Lower leg skin (tissue), 4 donors: ENCODE measurements around the gene MEAF6. TPM values are rescaled to one million over a fixed set of nuclear protein-coding genes. Genes with fewer than 3 reads are reported as not detected.

Source experiments
- DNase-seq, 2 donors: peaks; one replicate each; pipeline ENCODE4 v3.0.0-alpha.2; 2019; ENCODE audit warnings: low spot score in 2 of 2
- H3K4me3 ChIP-seq: fragments of 200-600 bp; sonication (generic); 2 replicates; pipeline ENCODE4 v1.5.1; 2017; ENCODE audit warnings: mild to moderate bottlenecking, low read depth; ENCODE audit not compliant: poor library complexity, severe bottlenecking
- POLR2A ChIP-seq, 2 donors: fragments of 450-650 bp; IDR thresholded peaks; one replicate each; pipeline ENCODE4 v1.6.1; 2016 to 2017; ENCODE audit warnings: antibody characterized with exemption in 2 of 2, mild to moderate bottlenecking in 1 of 2, moderate library complexity in 1 of 2
- WGBS, 2 donors: methylation state at CpG; one replicate each; pipeline ENCODE4 v1.1.5; 2018; 5-methylcytosine and 5-hydroxymethylcytosine counted together
- intact Hi-C: fragments of 100-400 bp; cut with DNase I; formaldehyde crosslinking; loops from one replicate; pipeline ENCODE4 v1.15.0; 2023; ENCODE audit warnings: low total_unique reads
- total RNA-seq, 4 donors: library from RNA; depleted of rRNA; stranded (reverse); fragments of >200 nt; gene quantifications; one replicate each; pipeline ENCODE4 v1.1.0, GENCODE V29; 2016
- TF ChIP-seq, protein P1 (sequence below), 3 donors: fragments of 450-650 bp; IDR thresholded peaks; one replicate each; pipeline ENCODE4 v1.5.1; 2016; ENCODE audit warnings: antibody characterized with exemption in 3 of 3, mild to moderate bottlenecking in 3 of 3, moderate library complexity in 2 of 3

Gene MEAF6
- total RNA-seq, 4 donors from 2014 or later: 55.7 to 94.2 (median 77.8) TPM

- H3K4me3 ChIP-seq: peak overlapping the region; percentile 57
- no peak for DNase-seq
- WGBS, 2 donors: 0 to 1% methylated on average over 24 to 32 of the region's 38 CpGs
- TF ChIP-seq, protein P1, sequence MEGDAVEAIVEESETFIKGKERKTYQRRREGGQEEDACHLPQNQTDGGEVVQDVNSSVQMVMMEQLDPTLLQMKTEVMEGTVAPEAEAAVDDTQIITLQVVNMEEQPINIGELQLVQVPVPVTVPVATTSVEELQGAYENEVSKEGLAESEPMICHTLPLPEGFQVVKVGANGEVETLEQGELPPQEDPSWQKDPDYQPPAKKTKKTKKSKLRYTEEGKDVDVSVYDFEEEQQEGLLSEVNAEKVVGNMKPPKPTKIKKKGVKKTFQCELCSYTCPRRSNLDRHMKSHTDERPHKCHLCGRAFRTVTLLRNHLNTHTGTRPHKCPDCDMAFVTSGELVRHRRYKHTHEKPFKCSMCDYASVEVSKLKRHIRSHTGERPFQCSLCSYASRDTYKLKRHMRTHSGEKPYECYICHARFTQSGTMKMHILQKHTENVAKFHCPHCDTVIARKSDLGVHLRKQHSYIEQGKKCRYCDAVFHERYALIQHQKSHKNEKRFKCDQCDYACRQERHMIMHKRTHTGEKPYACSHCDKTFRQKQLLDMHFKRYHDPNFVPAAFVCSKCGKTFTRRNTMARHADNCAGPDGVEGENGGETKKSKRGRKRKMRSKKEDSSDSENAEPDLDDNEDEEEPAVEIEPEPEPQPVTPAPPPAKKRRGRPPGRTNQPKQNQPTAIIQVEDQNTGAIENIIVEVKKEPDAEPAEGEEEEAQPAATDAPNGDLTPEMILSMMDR (IDR thresholded peaks at IDR 0.05): no peak
- TF ChIP-seq POLR2A (IDR thresholded peaks at IDR 0.05): no peak
- intact Hi-C loops: no loop called here
These were observed 39.7 kb downstream of the MEAF6 start for GRCh38 chr1:37474697-37475379.

DNA sequence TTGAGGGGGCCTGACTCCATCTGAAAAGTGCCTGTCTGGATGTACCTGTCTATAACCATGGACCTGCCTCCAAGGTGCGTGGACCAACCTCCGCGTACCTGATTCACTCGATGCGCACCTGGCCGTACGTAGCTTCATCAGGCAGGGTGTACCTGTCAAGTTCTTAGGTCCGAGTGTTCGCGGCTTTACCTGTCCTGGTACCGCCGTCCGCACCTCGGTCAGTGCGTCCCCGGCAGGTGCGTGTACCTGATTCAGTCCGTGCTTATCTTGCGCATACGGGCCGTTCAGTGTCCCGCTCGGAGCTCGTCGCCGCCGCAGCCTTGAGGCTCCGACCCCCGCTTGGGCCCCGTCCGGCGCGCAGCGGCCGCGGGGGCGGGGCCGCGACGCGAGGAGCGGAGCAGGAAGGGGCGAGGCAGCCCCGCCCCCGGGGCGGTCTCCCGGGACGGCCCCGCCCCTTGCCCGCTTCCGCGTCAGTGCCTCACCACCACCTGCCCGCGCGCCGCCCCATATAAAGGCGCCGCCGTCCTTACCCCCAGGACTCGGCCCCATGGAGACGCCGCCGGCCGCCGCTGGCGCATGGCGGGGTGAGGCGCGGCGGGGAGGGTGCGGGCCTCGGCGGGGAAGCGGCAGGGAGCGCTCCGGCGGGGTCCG lies 40.4 kb downstream of the MEAF6 start, which contains the start of gene ZC3H12A:
ZC3H12A (plus strand) TSS at position 535 of the 651 bp plus-strand sequence. CDS start 917 bp downstream, outside the sequence.
- TF ChIP-seq, protein P1 (IDR thresholded peaks at IDR 0.05): no peak
- peak in 1 of 2 donors; percentile 95 for TF ChIP-seq POLR2A (IDR thresholded peaks at IDR 0.05)
- DNase-seq: peak; percentile 84 to 98
- 1% methylated on average over 39 to 65 of the region's 78 CpGs for WGBS, 2 donors
- peak within 1 kb of the TSS; percentile 57 for H3K4me3 ChIP-seq
- intact Hi-C loops: no loop called here

DNA sequence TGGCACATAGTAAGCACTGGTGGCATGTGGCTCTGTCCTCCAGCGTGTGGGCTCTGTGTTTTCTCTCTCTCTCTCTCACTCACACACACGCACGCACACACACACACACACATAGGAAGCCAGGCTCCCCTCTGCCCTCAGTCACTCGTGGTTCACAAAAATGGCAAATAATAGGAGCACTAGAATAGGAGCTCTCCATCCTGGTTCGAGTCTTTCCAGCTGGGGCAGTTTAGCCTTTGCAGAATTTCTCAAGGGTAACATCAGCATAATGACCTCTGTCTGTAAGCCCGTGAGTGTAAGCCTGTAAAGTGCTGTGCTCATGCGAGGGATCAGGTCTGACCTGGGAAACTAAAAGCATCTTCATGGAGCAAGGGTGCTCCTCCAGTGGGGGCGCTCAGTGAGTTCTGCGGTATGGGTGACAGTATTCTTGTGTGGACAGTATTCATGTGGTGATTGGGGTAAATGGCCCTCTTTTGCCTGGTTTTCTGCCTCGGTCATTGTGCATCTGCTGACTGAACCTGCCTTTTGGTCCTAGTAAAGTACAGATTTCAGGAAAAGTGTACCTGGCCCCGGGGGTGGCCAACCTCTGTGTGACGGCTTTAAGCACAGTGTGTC lies 41.0 kb downstream of the MEAF6 start:
- DNase-seq: no peak
- intact Hi-C loops: no loop called here
- TF ChIP-seq, protein P1 (IDR thresholded peaks at IDR 0.05): no peak
- TF ChIP-seq POLR2A (IDR thresholded peaks at IDR 0.05): no peak
- H3K4me3 ChIP-seq: peak overlapping the region; percentile 57
- 15 to 29% methylated on average over 12 of the region's 12 CpGs for WGBS, 2 donors

DNA sequence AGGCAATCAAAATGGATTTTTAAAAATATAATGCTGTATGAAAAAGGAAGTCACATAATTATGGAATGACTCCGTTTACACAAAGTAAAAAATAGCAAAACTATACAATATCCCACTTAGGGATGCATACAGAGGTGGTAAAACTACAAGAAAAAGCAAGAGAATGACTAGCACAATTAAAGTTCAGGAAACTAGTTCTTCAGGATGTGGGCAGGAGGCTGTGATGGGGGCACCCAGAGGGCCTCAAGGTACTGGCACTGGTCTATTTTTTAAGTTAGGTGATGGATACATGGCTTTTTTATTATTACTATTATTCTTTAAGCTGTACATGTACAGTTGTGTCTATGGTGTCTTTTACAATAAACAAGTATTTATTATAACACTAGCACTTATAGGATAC lies 41.6 kb downstream of the MEAF6 start:
- no peak overlapping the region for H3K4me3 ChIP-seq
- intact Hi-C loops: no loop called here
- DNase-seq: no peak
- TF ChIP-seq, protein P1 (IDR thresholded peaks at IDR 0.05): no peak
- no peak for TF ChIP-seq POLR2A (IDR thresholded peaks at IDR 0.05)
- WGBS, 2 donors: 70 to 74% methylated on average over 1 of the region's 1 CpG

- 66 to 81% methylated on average over 7 of the region's 7 CpGs for WGBS, 2 donors
- TF ChIP-seq, protein P1 (IDR thresholded peaks at IDR 0.05): no peak
- TF ChIP-seq POLR2A (IDR thresholded peaks at IDR 0.05): no peak
- no peak overlapping the region for H3K4me3 ChIP-seq
- DNase-seq: no peak
- intact Hi-C loops: no loop called here
These were observed 42.3 kb downstream of the MEAF6 start for GRCh38 chr1:37472281-37472680.
